ENCODE results near the gene EMSY. TPM values are rescaled to one million over a fixed set of nuclear protein-coding genes. Genes with fewer than 3 reads are reported as not detected.

EMSY gene
- polyA plus RNA-seq, 1 experiment, result 19.1 TPM

- Histone ChIP-seq H3K36me3 (ENCODE audit: control insufficient read depth, insufficient read depth, low read length) (no peaks in the 10 kb centered on the region), H3K4me3 (ENCODE audit: low read depth, low read length) (no peak overlapping the region), H3K27me3 (ENCODE audit: control insufficient read depth, insufficient read depth, low read length) (no peaks in the 10 kb centered on the region)
- CTCF ChIA-PET, result interaction anchor here (1.1 to 3.2 kb wide), 5 partner anchors 8 to 88 kb away, joined by 3 to 20 read pairs (median 8); no protein-coding TSS in a partner anchor
- DNase-seq (ENCODE audit: low read depth), result no peak
- TF ChIP-seq CTCF (IDR thresholded peaks at IDR 0.05; ENCODE audit: insufficient read depth, low read depth, low read length), result no peak
- POLR2A ChIA-PET, result interaction anchor here (0.6 kb wide), 1 partner anchor 12 kb away, joined by 3 read pairs; no protein-coding TSS in a partner anchor
Measured at GRCh38 chr11:76597533-76598425, 153.0 kb downstream of the EMSY start.

- ChIA-PET POLR2A (interaction anchor here (0.6 kb wide), 1 partner anchor 12 kb away, joined by 3 read pairs; no protein-coding TSS in a partner anchor), CTCF (interaction anchor here (0.5 to 3.2 kb wide), 11 partner anchors 8 to 150 kb away, joined by 3 to 20 read pairs (median 4); no protein-coding TSS in a partner anchor)
- peak; percentile 51 for TF ChIP-seq CTCF (IDR thresholded peaks at IDR 0.05; ENCODE audit: insufficient read depth, low read depth, low read length)
- H3K36me3 ChIP-seq (ENCODE audit: control insufficient read depth, insufficient read depth, low read length), result no peaks in the 10 kb centered on the region
- no peak overlapping the region for H3K4me3 ChIP-seq (ENCODE audit: low read depth, low read length)
- H3K27me3 ChIP-seq (ENCODE audit: control insufficient read depth, insufficient read depth, low read length), result no peaks in the 10 kb centered on the region
- DNase-seq (ENCODE audit: low read depth), result no peak
Measured at GRCh38 chr11:76598426-76598839, 153.6 kb downstream of the EMSY start.

GRCh38 chr11:76599041-76600013 is 154.5 kb downstream of the EMSY start:
- TF ChIP-seq CTCF (IDR thresholded peaks at IDR 0.05; ENCODE audit: insufficient read depth, low read depth, low read length), result no peak
- no peak for DNase-seq (ENCODE audit: low read depth)
- ChIA-PET POLR2A (no interaction called here), CTCF (interaction anchor here (0.7 to 3.2 kb wide), 10 partner anchors 8 to 91 kb away, joined by 3 to 20 read pairs (median 4); no protein-coding TSS in a partner anchor)
- no peaks in the 10 kb centered on the region for H3K36me3 ChIP-seq (ENCODE audit: control insufficient read depth, insufficient read depth, low read length)
- no peaks in the 10 kb centered on the region for H3K27me3 ChIP-seq (ENCODE audit: control insufficient read depth, insufficient read depth, low read length)
- H3K4me3 ChIP-seq (ENCODE audit: low read depth, low read length), result no peak overlapping the region

GRCh38 chr11:76600124-76600655 is 155.4 kb downstream of the EMSY start:
- POLR2A ChIA-PET, result no interaction called here
- TF ChIP-seq CTCF (IDR thresholded peaks at IDR 0.05; ENCODE audit: insufficient read depth, low read depth, low read length), result no peak
- no peaks in the 10 kb centered on the region for H3K27me3 ChIP-seq (ENCODE audit: control insufficient read depth, insufficient read depth, low read length)
- CTCF ChIA-PET, result interaction anchor here (3.2 kb wide), 1 partner anchor 80 kb away, joined by 20 read pairs; no protein-coding TSS in a partner anchor
- H3K4me3 ChIP-seq (ENCODE audit: low read depth, low read length), result no peak overlapping the region
- DNase-seq (ENCODE audit: low read depth), result no peak
- no peaks in the 10 kb centered on the region for H3K36me3 ChIP-seq (ENCODE audit: control insufficient read depth, insufficient read depth, low read length)

Data from BJ (cell line).